Endodermal cell (in vitro differentiated cells): Measurements from ENCODE around the gene C3orf70. TPM values are rescaled to one million over a fixed set of nuclear protein-coding genes. Genes with fewer than 3 reads are reported as not detected.

Source experiments
- DNase-seq: peaks from one replicate; pipeline ENCODE4 v3.0.0-alpha.2; 2017
- H3K27ac ChIP-seq: 2 replicates; pipeline ENCODE4 v1.5.1; 2013; ENCODE audit warnings: mild to moderate bottlenecking, low read depth, low read length, moderate library complexity
- H3K27me3 ChIP-seq: 2 replicates; pipeline ENCODE4 v1.6.1; 2013; ENCODE audit warnings: mild to moderate bottlenecking, low read length, moderate library complexity; ENCODE audit not compliant: insufficient read depth, control insufficient read depth, poor library complexity, severe bottlenecking
- H3K36me3 ChIP-seq: 2 replicates; pipeline ENCODE4 v1.7.0; 2013; ENCODE audit warnings: mild to moderate bottlenecking, low read length, moderate library complexity; ENCODE audit not compliant: control insufficient read depth, insufficient read depth
- H3K4me1 ChIP-seq: one replicate; pipeline ENCODE4 v1.7.0; 2013; ENCODE audit warnings: low read length; ENCODE audit not compliant: control insufficient read depth, insufficient read depth
- H3K4me3 ChIP-seq: 2 replicates; pipeline ENCODE4 v1.5.1; 2013; ENCODE audit warnings: mild to moderate bottlenecking, low read length, moderate library complexity
- H3K9ac ChIP-seq: 2 replicates; pipeline ENCODE4 v1.6.1; 2013; ENCODE audit warnings: mild to moderate bottlenecking, low read length, moderate library complexity; ENCODE audit not compliant: poor library complexity, severe bottlenecking; ENCODE audit errors: extremely low read depth
- H3K9me3 ChIP-seq: 2 replicates; pipeline ENCODE4 v1.6.1; 2013; ENCODE audit warnings: mild to moderate bottlenecking, low read length, moderate library complexity; ENCODE audit not compliant: control insufficient read depth
- H3K27ac Mint-ChIP-seq: 2 replicates; pipeline ENCODE4 v1.8.0; 2020; ENCODE audit warnings: mixed read lengths
- H3K27me3 Mint-ChIP-seq: 2 replicates; pipeline ENCODE4 v1.8.0; 2021; ENCODE audit warnings: mild to moderate bottlenecking, mixed read lengths; ENCODE audit not compliant: insufficient read depth
- H3K36me3 Mint-ChIP-seq: 2 replicates; pipeline ENCODE4 v1.8.0; 2020; ENCODE audit warnings: low read depth, mixed read lengths
- H3K4me1 Mint-ChIP-seq: 2 replicates; pipeline ENCODE4 v1.8.0; 2020; ENCODE audit warnings: mixed read lengths
- H3K4me3 Mint-ChIP-seq: 2 replicates; pipeline ENCODE4 v1.8.0; 2020; ENCODE audit warnings: mild to moderate bottlenecking, moderate library complexity, mixed read lengths
- H3K9me3 Mint-ChIP-seq: 2 replicates; pipeline ENCODE4 v1.8.0; 2020; ENCODE audit warnings: mild to moderate bottlenecking, mixed read lengths
- WGBS, 2 experiments: methylation state at CpG; one replicate each; pipeline versions ENCODE4 v1.1.5 to v1.1.7; 2013; ENCODE audit warnings: missing lambda C conversion rate in 2 of 2, mixed read lengths in 1 of 2; ENCODE audit not compliant: insufficient coverage in 1 of 2, insufficient read length in 1 of 2; 5-methylcytosine and 5-hydroxymethylcytosine counted together
- total RNA-seq, 2 donors: library from RNA; stranded (reverse); fragmentation: NEBNext Ultra II Directional in 1 of 2; extraction: Animal tissue kit (Norgen Biotek cat#: 25700) in 1 of 2; gene quantifications; 2 replicates in 1 of 2; 3 replicates in 1 of 2; pipeline ENCODE4 v1.2.1, GENCODE V29; 2021
- TF ChIP-seq, protein P1 (sequence below): fragments of 200-600 bp; sonication (generic); conservative IDR thresholded peaks from 2 replicates; pipeline ENCODE4 v1.5.0; 2021; ENCODE audit warnings: antibody characterized with exemption, mild to moderate bottlenecking

C3orf70 gene
- total RNA-seq, 2 donors from 2014 or later = 0.88 to 5.0 TPM

DNA sequence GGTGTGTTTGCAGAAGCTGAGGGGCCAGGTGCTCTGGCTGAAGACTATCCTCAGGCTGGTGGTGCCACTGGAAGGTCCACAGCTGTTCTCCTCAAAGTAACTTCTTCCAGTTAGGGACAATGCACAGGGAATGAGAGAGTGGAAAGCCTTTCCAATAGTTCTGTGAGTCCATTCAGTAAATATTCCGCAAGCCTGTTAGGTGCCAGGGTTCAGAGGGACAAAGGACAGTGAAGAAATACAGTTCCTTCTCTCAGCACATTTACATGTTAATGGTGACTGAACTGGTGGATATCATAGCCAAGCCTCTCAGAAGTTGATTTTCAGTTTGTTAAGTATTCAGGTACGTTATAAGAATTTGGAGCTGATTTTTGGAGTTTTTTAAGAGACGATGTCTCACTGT is 122.5 kb downstream of the C3orf70 start:
- Histone ChIP-seq H3K9me3 (no peaks in the 10 kb centered on the region), H3K4me1 (no peaks in the 10 kb centered on the region), H3K9ac (no peak overlapping the region), H3K27me3 (no peaks in the 10 kb centered on the region), H3K27ac (no peak overlapping the region), H3K36me3 (peaks cover 14% of the 10 kb centered on the region), H3K4me3 (no peak overlapping the region)
- Mint-ChIP-seq H3K36me3 (peaks cover 64% of the 10 kb centered on the region), H3K27me3 (no peaks in the 10 kb centered on the region), H3K4me1 (no peaks in the 10 kb centered on the region), H3K9me3 (peaks cover 7% of the 10 kb centered on the region), H3K27ac (no peak overlapping the region), H3K4me3 (no peak overlapping the region)
- WGBS, 2 experiments = 92 to 94% methylated on average over 3 of the region's 3 CpGs
- TF ChIP-seq, protein P1, sequence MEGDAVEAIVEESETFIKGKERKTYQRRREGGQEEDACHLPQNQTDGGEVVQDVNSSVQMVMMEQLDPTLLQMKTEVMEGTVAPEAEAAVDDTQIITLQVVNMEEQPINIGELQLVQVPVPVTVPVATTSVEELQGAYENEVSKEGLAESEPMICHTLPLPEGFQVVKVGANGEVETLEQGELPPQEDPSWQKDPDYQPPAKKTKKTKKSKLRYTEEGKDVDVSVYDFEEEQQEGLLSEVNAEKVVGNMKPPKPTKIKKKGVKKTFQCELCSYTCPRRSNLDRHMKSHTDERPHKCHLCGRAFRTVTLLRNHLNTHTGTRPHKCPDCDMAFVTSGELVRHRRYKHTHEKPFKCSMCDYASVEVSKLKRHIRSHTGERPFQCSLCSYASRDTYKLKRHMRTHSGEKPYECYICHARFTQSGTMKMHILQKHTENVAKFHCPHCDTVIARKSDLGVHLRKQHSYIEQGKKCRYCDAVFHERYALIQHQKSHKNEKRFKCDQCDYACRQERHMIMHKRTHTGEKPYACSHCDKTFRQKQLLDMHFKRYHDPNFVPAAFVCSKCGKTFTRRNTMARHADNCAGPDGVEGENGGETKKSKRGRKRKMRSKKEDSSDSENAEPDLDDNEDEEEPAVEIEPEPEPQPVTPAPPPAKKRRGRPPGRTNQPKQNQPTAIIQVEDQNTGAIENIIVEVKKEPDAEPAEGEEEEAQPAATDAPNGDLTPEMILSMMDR = no peak
- no peak for DNase-seq

DNA sequence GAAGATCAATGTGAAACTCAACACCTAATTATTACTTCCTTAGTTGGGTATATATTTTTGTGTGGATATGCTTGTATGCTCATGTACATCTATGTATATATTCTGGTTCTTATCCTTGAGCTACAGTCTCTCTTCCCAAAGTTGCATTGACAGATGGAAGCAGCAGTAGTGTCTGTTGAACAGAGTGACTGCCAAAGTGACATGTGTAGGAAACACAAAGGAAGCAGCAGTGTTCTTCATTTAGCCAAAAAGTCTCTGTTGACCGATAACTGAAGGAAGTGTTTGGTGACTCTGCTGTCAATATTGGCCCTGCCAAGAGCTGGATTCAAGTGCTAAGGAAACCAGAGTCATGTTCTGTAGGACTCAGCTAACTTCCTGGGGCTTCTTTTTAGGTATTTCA is 123.8 kb downstream of the C3orf70 start:
- WGBS, 2 experiments = 96 to 100% methylated on average over 1 of the region's 1 CpG
- Mint-ChIP-seq H3K4me3 (no peak overlapping the region), H3K27me3 (no peaks in the 10 kb centered on the region), H3K4me1 (no peaks in the 10 kb centered on the region), H3K36me3 (peaks cover 57% of the 10 kb centered on the region), H3K9me3 (no peaks in the 10 kb centered on the region), H3K27ac (no peak overlapping the region)
- no peak for DNase-seq
- H3K27ac ChIP-seq = no peak overlapping the region
- no peak overlapping the region for H3K9ac ChIP-seq
- H3K4me3 ChIP-seq = no peak overlapping the region
- H3K4me1 ChIP-seq = no peaks in the 10 kb centered on the region
- TF ChIP-seq, protein P1 = no peak
- peaks cover 19% of the 10 kb centered on the region for H3K36me3 ChIP-seq
- H3K9me3 ChIP-seq = no peaks in the 10 kb centered on the region
- H3K27me3 ChIP-seq = no peaks in the 10 kb centered on the region

DNA sequence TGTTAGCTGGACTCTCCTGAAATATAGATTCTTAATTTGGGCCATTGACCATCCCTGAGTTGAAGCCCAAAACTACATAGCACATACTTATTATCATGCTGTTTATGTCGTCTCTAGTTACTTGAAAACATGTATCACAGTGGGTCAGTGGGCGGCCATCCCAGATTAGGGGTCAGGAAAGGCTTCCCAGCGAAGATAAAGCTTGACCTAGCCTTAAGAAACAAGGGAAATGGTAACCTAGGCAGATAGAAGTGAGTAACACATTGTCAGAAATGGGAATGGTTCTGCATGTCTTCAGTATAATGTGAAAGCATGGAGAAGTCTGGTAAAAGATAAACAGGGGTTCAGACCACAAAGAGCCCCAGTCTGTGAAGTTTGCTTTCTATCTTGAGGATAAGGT is 124.7 kb downstream of the C3orf70 start:
- H3K27ac ChIP-seq = no peak overlapping the region
- no peaks in the 10 kb centered on the region for H3K27me3 ChIP-seq
- H3K4me3 ChIP-seq = no peak overlapping the region
- H3K9me3 Mint-ChIP-seq = no peaks in the 10 kb centered on the region
- no peak for DNase-seq
- no peak overlapping the region for H3K27ac Mint-ChIP-seq
- peaks cover 48% of the 10 kb centered on the region for H3K36me3 Mint-ChIP-seq
- TF ChIP-seq, protein P1 = no peak
- 91 to 96% methylated on average over 3 of the region's 3 CpGs for WGBS, 2 experiments
- peaks cover 20% of the 10 kb centered on the region for H3K36me3 ChIP-seq
- no peak overlapping the region for H3K4me3 Mint-ChIP-seq
- H3K4me1 Mint-ChIP-seq = no peaks in the 10 kb centered on the region
- H3K9me3 ChIP-seq = no peaks in the 10 kb centered on the region
- H3K27me3 Mint-ChIP-seq = no peaks in the 10 kb centered on the region
- H3K9ac ChIP-seq = no peak overlapping the region
- no peaks in the 10 kb centered on the region for H3K4me1 ChIP-seq

Other genes starting within 250 kb of the C3orf70 start
- 10 to 100 TPM; 58.7 to 79.2 TPM for gene EHHADH, start 101.0 kb upstream of the C3orf70 start, total RNA-seq
- 10 to 100 TPM; 20.4 to 21.1 TPM for gene MAP3K13, start 210.1 kb upstream of the C3orf70 start, total RNA-seq